GM12878 (cell line): ENCODE results near the gene ANAPC4. TPM values are rescaled to one million over a fixed set of nuclear protein-coding genes. Genes with fewer than 3 reads are reported as not detected.

Source experiments
- ATAC-seq: fragments of 200-7000 bp; cut with Tn5 transposase; 3 replicates; pipeline ENCODE4 v1.9.1; 2020; ENCODE audit warnings: mild to moderate bottlenecking, moderate library complexity
- BruUV-seq: library from RNA; stranded (reverse); fragments of 400-500 nt; replicated peaks from 2 replicates; lab custom pipeline; 2021; lab: Mats Ljungman, UMichigan
- CTCF ChIA-PET: fragments of 300-600 bp; sonication (Branson Sonifier 250); formaldehyde crosslinking; extraction: SDS; loops from one replicate; lab custom pipeline; 2021; ENCODE audit warnings: inconsistent platforms; lab: Yijun Ruan, JAX
- POLR2A ChIA-PET: fragments of 350-600 bp; formaldehyde crosslinking; extraction: SDS; loops from one replicate; lab custom pipeline; 2021; ENCODE audit warnings: inconsistent platforms; lab: Charles Lee
- RAD21 ChIA-PET: fragments of 300-600 bp; sonication (Branson Sonifier 250); formaldehyde crosslinking; loops from one replicate; lab custom pipeline; 2023; ENCODE audit warnings: antibody characterized with exemption; ENCODE audit not compliant: unreplicated experiment; lab: Charles Lee
- SMC1A ChIA-PET: fragments of 300-600 bp; sonication (Branson Sonifier 250); formaldehyde crosslinking; loops from one replicate; lab custom pipeline; 2023; ENCODE audit not compliant: unreplicated experiment, uncharacterized antibody; lab: Charles Lee
- DNase-seq: peaks from one replicate; pipeline ENCODE4 v3.0.0-alpha.2; 2011; ENCODE audit warnings: low read depth, low spot score
- FAIRE-seq: peaks from 3 replicates; lab custom pipeline; 2011; peaks lifted over from hg19 to GRCh38; lab: Jason Lieb, UNC
- H2AFZ ChIP-seq: 2 replicates; pipeline ENCODE4 v1.6.0; 2011; ENCODE audit warnings: low read depth, low read length, control low read depth; ENCODE audit not compliant: control insufficient read depth
- H3K27ac ChIP-seq: 2 replicates; pipeline ENCODE4 v1.5.1; 2011; ENCODE audit warnings: control low read depth; ENCODE audit not compliant: control insufficient read depth, insufficient read depth
- H3K27me3 ChIP-seq, 2 experiments: replicated peaks in 1 of 2; 2 replicates each; pipeline versions ENCODE4 v1.6.0 to v1.6.1; 2011; ENCODE audit warnings: low read length in 1 of 2; ENCODE audit not compliant: control insufficient read depth in 2 of 2, insufficient read depth in 2 of 2
- H3K36me3 ChIP-seq, 2 experiments: 2 replicates each; pipeline ENCODE4 v1.5.1; 2011; ENCODE audit warnings: low read length in 1 of 2; ENCODE audit not compliant: control insufficient read depth in 2 of 2, insufficient read depth in 2 of 2
- H3K4me1 ChIP-seq: 2 replicates; pipeline ENCODE4 v1.6.1; 2011; ENCODE audit warnings: mild to moderate bottlenecking, low read length, moderate library complexity, mixed read lengths; ENCODE audit not compliant: control insufficient read depth, insufficient read depth
- H3K4me2 ChIP-seq: 2 replicates; pipeline ENCODE4 v1.6.0; 2011; ENCODE audit warnings: control low read depth; ENCODE audit not compliant: control insufficient read depth, insufficient read depth
- H3K4me3 ChIP-seq: fragments of 200-600 bp; sonication (generic); 2 replicates; pipeline ENCODE4 v1.5.1; 2016
- H3K79me2 ChIP-seq: 2 replicates; pipeline ENCODE4 v1.6.0; 2011; ENCODE audit warnings: low read length; ENCODE audit not compliant: control insufficient read depth, insufficient read depth
- H3K9ac ChIP-seq: 2 replicates; pipeline ENCODE4 v1.8.0; 2011; ENCODE audit warnings: low read length, control low read depth, mixed read lengths; ENCODE audit not compliant: control insufficient read depth, insufficient read depth
- H3K9me3 ChIP-seq: replicated peaks from 3 replicates; pipeline ENCODE4 v1.5.1; 2011; ENCODE audit warnings: mild to moderate bottlenecking, low read length; ENCODE audit not compliant: control insufficient read depth, insufficient read depth
- H4K20me1 ChIP-seq: 2 replicates; pipeline ENCODE4 v1.6.0; 2011; ENCODE audit not compliant: control insufficient read depth, insufficient read depth
- BHLHE40 ChIP-seq, 2 experiments: fragments of 450-650 bp in 1 of 2; IDR thresholded peaks; 2 replicates each; pipeline ENCODE4 v1.6.1; 2011 to 2017; ENCODE audit warnings: low read depth in 2 of 2, borderline replicate concordance in 1 of 2, improper control_type of control experiment in 1 of 2, low read length in 1 of 2, mild to moderate bottlenecking in 1 of 2
- DPF2 ChIP-seq: fragments of 450-650 bp; IDR thresholded peaks from 2 replicates; pipeline ENCODE4 v1.6.1; 2017; ENCODE audit warnings: mild to moderate bottlenecking
- E2F8 ChIP-seq: fragments of 450-650 bp; IDR thresholded peaks from 2 replicates; pipeline ENCODE4 v1.6.1; 2018; ENCODE audit warnings: mild to moderate bottlenecking, low read depth, moderate library complexity; ENCODE audit not compliant: partially characterized antibody
- HDAC6 ChIP-seq: fragments of 200-600 bp; sonication (generic); IDR thresholded peaks from one replicate; pipeline ENCODE4 v1.8.0; 2017; ENCODE audit warnings: antibody characterized with exemption; ENCODE audit not compliant: unreplicated experiment
- IRF3 ChIP-seq: fragments of 450-650 bp; IDR thresholded peaks from 2 replicates; pipeline ENCODE4 v1.6.1; 2014; ENCODE audit warnings: mild to moderate bottlenecking
- POLR2AphosphoS5 ChIP-seq: IDR thresholded peaks from 2 replicates; pipeline ENCODE4 v1.6.1; 2011; ENCODE audit warnings: mild to moderate bottlenecking, low read length, inconsistent platforms
- TAF1 ChIP-seq: IDR thresholded peaks from 2 replicates; pipeline ENCODE4 v1.6.1; 2011; ENCODE audit warnings: mild to moderate bottlenecking, low read depth, low read length, borderline replicate concordance
- USF2 ChIP-seq: IDR thresholded peaks from 2 replicates; pipeline ENCODE4 v1.6.1; 2011; ENCODE audit warnings: low read depth, low read length, improper control_type of control experiment, borderline replicate concordance
- WGBS: methylation state at CpG from one replicate; pipeline ENCODE4 v1.1.6; 2016; ENCODE audit warnings: low lambda C conversion rate; ENCODE audit not compliant: insufficient replicate concordance, insufficient coverage; ENCODE audit errors: missing lambda C conversion rate; 5-methylcytosine and 5-hydroxymethylcytosine counted together
- in situ Hi-C: fragments of 300-500 bp; cut with MboI; formaldehyde crosslinking; loops from 9 replicates; pipeline ENCODE4 v1.14.3; 2018; ENCODE audit warnings: mixed read lengths
- intact Hi-C: fragments of 100-400 bp; cut with micrococcal nuclease; formaldehyde crosslinking; loops from one replicate; pipeline ENCODE4 v1.14.2; 2022; ENCODE audit not compliant: unreplicated experiment
- polyA plus RNA-seq, 11 experiments: library from polyadenylated mRNA; depleted of rRNA in 4 of 11; unstranded in 6 of 11; stranded (reverse) in 5 of 11; fragments of >200 nt; fragmentation: Nextera tagmentation in 4 of 11; fragmentation: Illumina TruSeq in 1 of 11; extraction: Ambion mirVana in 4 of 11; extraction: Trizol in 1 of 11; gene quantifications; 1 replicate in 1 of 11; 2 replicates in 10 of 11; pipeline versions ENCODE4 v1.2.1 to v1.2.3, GENCODE V29; 2011 to 2016; ENCODE audit warnings: inconsistent platforms in 2 of 11, missing spikeins in 2 of 11, low read depth in 1 of 11
- total RNA-seq, 4 experiments: library from RNA; depleted of rRNA in 3 of 4; stranded (reverse); fragments of >200 nt in 3 of 4; fragmentation: Illumina TruSeq in 1 of 4; extraction: Trizol in 1 of 4; gene quantifications; 2 replicates each; pipeline versions ENCODE4 v1.2.1 to v1.2.3, GENCODE V29; 2013 to 2021

Gene ANAPC4
- total and polyA plus RNA-seq, 10 of the 15 experiments (the other 5 are each of a cell fraction or from before 2014, with no cell fraction given), result 16.3 to 50.2 (median 29.9) TPM

DNA sequence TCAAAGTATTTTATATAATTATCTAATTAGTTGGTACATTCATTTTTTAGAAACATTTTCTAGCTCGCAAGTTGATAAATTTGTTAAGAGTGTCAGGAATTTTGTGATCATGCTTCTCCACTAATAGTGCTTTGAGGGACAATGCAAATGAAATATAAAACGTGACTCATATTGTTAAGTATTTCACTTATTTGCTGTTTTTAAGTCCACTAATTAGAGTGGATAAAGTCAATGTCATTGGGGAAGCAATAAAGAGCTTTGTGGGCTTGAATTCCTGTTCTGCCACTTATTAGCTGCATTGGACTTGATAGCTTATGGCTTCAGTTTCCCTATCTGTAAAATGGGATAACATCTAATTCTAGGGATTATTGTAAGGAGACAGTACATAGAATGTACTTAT lies 26.5 kb upstream of the ANAPC4 start:
- Histone ChIP-seq H3K9ac (no peak overlapping the region), H3K4me1 (no peaks in the 10 kb centered on the region), H3K4me2 (no peak overlapping the region), H3K9me3 (no peaks in the 10 kb centered on the region), H2AFZ (no peak overlapping the region), H3K79me2 (no peaks in the 10 kb centered on the region), H3K36me3 (no peaks in the 10 kb centered on the region; a peak in 1 of 4 replicates), H3K27me3 (no peaks in the 10 kb centered on the region), H4K20me1 (no peaks in the 10 kb centered on the region), H3K27ac (no peak overlapping the region), H3K4me3 (no peak overlapping the region)
- ChIA-PET RAD21 (interaction anchor here (1.0 to 1.2 kb wide), 2 partner anchors 38 to 67 kb away, joined by 3 read pairs; no protein-coding TSS in a partner anchor), SMC1A (interaction anchor here (1.0 to 1.8 kb wide), 3 partner anchors 13 to 17 kb away, joined by 3 to 8 read pairs (median 5); no protein-coding TSS in a partner anchor), POLR2A (interaction anchor here (0.8 kb wide), 1 partner anchor 26 kb away, joined by 3 read pairs; the partner anchor contains the start of gene ANAPC4), CTCF (interaction anchor here (1.2 to 2.4 kb wide), 4 partner anchors 17 to 170 kb away, joined by 3 to 18 read pairs (median 10); partner anchors contain the start of gene ZCCHC4)
- WGBS, result 63% methylated on average over 2 of the region's 2 CpGs
- TF ChIP-seq POLR2AphosphoS5 (no peak), TAF1 (no peak), USF2 (no peak), E2F8 (no peak), DPF2 (no peak), HDAC6 (no peak), BHLHE40 (IDR thresholded peaks at IDR 0.05; ENCODE audit: borderline replicate concordance in 1 of 2, low read depth in 2 of 2, low read length in 1 of 2) (no peak), IRF3 (no peak)
- in situ Hi-C loops, result loop anchor here (25.0 kb wide), 1 partner anchor 163 kb away; no protein-coding TSS in a partner anchor
- ATAC-seq (no peak), DNase-seq (no peak), FAIRE-seq (no peak)
- no TSS peak for BruUV-seq
- intact Hi-C loops, result no loop called here
